Fibroblast of peridontal ligament (primary cell): Measurements from ENCODE around the gene PTGS1.
"Not testable (repeated sequence)": the region's sequence is repeated elsewhere in the genome, so short reads cannot be mapped to it uniquely, and the experiment has no call there.

ENCODE experiments used
- DNase-seq: peaks from one replicate; pipeline ENCODE4 v3.0.0-alpha.2; 2010; ENCODE audit errors: extremely low read depth

PTGS1 gene

DNA sequence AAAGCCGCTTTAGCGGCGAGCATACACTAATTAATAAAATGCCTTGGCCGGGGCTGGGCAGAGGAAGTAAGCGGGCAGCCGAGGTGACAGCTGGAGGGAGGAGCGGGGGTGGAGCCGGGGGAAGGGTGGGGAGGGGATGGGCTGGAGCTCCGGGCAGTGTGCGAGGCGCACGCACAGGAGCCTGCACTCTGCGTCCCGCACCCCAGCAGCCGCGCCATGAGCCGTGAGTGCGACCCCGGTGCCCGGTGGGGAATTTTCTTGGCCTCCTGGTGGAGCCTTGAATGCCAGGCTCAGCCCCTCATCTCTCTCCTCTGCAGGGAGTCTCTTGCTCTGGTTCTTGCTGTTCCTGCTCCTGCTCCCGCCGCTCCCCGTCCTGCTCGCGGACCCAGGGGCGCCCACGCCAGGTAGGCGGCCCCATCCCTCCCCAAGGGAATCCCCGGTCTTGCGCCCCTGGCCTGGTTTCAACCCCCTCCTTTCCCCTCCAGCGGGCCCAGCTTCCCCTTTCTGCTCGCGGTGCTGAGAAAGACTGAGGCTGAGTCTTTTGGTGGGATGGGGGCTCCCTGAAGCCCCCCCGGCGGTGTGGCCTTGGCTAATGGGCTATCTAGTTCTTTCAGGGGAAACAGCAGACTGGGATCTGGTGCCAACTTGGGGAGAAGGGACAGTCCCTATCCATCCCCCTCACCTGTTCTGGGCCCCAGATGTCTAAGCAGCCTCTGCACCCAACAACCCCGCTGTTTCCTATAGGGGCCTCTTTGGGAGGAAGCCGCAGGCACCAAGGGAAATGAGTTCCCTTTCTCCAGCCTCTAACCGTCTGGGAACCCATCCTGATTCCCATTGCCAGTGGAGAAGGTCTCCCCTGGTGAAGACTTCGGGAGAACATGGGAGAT is at the start of gene PTGS1:
TSS of gene PTGS1 (plus strand) at position 156 of the 887 bp plus-strand sequence. CDS start at position 217, 61 bp downstream.
- no peak for DNase-seq

GRCh38 chr9:122322553-122322952 is 48.3 kb upstream of the PTGS1 start:
- no peak for DNase-seq

DNA sequence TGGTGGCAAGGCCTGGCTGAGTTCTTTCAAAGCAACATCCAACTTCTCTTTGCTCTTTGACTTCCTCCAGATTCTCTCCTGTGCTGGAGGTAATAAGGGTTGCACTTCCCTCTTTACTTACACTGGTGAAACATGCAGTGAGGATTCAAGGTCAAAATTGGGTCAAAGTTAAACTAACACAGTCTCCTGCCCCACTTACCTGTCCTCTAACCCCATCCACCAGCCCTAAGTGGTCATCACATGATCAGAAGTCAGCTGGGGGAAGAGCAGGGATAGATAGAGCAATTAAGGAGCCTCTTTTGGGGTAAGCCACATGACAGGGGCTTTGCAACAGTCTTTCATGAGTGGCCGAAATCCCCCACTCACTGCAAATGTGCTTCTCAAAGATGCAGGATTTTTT is 46.2 kb upstream of the PTGS1 start:
- not testable (repeated sequence) for DNase-seq

- DNase-seq = no peak
Observed at GRCh38 chr9:122325124-122325523, 45.7 kb upstream of the PTGS1 start.

DNA sequence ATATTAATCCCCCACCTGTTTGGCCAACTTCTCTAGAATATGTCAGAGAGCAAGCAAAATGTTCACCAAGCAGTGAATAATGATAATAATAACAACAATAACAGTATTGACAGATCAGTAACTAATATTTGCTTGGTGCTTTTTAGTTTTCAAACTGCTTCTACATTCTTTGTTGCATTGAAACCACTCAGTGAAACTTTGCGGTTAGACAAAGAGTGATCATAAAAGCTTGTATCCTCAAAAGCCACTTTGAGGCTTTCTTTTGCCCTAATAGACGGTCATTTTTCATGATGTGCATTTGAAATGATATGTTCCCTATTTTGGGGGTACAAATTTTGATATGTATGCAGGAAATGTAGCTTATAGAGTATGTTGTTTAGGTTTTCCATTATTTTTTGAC is 43.6 kb upstream of the PTGS1 start:
- DNase-seq = no peak

GRCh38 chr9:122329597-122329996 is 41.2 kb upstream of the PTGS1 start:
- no peak for DNase-seq

DNA sequence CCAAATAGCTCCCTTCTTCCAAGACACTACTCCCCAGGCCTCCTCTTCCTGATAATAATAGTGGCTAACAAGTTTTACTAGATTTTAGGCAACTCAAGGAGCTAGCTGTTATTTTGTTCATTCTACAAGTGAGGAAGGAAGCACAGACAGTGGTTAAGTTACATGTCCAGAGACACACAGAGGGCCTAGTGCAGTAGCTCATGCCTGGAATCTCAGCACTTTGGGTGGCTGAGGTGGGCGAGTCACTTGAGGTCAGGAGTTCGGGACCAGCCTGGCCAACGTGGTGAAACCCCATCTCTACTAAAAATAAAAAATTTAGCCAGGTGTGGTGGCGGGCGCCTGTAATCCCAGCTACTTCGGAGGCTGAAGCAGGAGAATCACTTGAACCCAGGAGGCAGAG is 40.4 kb upstream of the PTGS1 start:
- DNase-seq = not testable (repeated sequence)

- no peak for DNase-seq
Observed at GRCh38 chr9:122331523-122331927, 39.3 kb upstream of the PTGS1 start.

DNA sequence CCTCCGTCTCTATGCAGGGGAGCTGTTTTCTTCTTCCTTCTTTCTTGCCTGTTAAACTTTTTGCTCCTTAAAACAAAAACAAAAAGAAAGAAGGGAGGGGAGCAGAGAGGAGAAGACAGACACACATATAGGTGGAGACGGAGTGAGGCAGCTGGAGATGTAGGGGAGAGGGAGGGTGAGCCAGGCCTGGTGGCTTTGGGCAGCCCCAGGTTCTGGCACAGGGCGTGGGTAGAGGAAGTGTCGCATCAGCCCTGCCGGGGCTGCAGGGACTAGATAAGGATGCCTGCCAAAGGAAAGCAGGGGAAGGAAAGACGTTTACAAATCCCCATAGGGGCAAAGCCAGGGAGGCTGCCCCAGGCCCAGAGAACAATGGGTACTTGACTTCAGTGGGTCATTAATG is 38.7 kb upstream of the PTGS1 start:
- no peak for DNase-seq

GRCh38 chr9:122332644-122333043 is 38.2 kb upstream of the PTGS1 start:
- DNase-seq = no peak

GRCh38 chr9:122333169-122333808 is 37.5 kb upstream of the PTGS1 start:
- DNase-seq = no peak

GRCh38 chr9:122334916-122335315 is 35.9 kb upstream of the PTGS1 start:
- DNase-seq = peak; percentile 33

DNA sequence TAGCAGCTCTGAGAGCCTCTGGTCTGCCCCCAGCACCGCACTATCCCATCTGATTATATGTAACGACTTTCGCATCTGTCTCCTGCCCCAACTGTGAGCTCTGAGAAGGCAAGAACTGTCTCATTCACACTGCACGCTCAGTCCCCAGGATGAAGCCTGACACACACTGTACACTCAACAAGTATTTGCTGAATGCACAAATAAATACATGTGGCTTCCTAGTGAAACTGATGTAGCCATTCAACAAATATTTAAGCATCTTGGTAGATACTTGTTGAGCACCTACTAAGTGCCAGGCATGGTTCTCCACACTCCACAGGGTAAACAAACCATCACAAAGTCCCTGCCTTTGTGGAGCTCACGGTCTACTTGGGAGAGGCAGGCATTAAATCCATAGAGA is 34.6 kb upstream of the PTGS1 start:
- DNase-seq = no peak

GRCh38 chr9:122336866-122337555 is 33.8 kb upstream of the PTGS1 start:
- no peak for DNase-seq

DNA sequence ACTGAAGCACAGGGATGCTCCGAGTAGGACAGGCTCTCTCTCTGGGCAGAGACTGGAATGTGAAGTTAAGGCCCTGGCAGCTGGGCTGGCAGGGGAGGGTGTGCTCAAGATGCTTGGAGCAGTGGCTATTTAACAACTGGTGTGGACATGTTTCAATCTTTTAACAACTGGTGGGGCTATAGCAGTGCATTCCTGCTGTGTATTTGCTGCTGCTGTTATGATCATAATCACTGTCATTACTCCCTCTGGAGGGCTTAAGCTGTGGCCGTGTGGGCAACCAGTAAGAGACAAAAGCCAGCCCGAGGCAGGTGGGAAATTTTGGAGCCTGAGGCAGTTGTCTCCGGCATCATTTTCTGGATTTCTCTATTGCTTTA is 33.3 kb upstream of the PTGS1 start:
- DNase-seq = no peak

DNA sequence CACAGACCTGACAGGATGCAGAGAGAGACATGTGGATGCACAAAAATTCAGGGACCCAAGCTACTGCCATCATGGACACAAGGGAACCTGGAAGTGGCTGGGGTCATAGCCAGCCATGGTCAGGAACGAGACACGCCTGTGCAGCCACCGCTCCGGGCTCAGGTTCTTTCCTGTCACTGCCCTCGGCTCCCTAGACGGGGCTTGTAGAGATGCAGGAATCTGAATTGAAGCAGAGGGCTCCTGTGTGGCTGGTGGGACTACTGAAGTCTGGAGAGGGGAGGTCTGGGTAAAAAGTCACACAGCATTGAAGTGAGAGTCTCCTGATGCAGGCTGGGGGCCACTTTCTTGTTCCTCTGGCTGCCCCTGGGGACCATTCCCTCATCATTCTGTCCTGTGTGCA is 32.3 kb upstream of the PTGS1 start:
- no peak for DNase-seq

- no peak for DNase-seq
Observed at GRCh38 chr9:122338994-122339393, 31.8 kb upstream of the PTGS1 start.

GRCh38 chr9:122339579-122339978 is 31.2 kb upstream of the PTGS1 start:
- DNase-seq = no peak

DNA sequence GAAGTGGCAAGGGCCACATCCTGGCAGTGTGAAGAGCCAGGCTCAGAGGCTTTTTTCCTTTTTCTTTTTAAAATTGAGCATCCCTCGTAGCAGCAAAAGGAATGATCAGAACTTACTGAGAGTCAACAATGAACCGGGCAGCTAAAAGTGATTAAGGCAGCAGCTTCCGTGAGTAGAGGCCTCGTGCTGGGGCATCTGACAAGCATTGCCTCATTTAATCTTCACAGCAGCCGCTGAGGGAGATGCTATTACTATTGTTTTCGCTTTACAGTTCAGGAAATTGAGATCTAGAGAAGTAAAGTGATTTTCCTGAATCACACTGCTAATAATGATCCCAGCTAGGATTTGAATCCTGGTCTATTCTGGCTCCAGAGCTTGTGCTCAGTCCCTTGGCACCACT is 30.7 kb upstream of the PTGS1 start:
- no peak for DNase-seq

DNA sequence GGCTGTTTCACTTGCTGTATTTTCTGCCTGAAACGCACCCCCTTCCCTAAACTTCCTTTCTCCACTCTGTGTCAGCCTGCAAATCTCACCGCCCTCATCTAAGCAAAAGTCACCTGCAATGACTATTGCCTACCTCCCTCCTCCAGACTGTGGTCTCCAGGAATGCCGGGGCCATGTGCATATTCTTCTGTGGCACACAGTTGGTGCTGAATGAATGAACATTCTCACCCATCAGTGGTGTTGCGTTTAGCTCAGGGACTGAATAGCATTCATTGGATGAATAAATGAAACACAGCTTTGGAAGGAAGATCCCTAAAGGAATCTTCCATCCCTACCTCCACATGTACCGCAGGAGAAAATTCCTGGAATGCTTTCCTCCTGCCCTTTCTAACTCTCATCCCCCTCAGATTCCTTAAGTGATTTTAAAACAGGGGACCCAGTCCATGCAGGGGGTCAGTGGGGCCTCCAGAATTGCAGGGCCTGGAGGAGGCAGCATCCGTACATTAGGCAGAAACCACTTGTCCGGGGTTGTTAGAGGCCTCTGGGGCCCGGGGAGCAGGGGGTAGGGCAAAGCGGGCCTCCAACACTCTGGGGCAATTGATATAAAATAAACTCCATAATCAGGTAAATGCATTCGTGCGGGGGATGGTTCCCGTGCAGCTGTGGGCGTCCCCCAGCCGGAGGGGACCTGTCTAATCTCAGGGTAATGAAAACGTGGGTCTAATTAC is 28.3 kb upstream of the PTGS1 start:
- DNase-seq = no peak

- no peak for DNase-seq
Observed at GRCh38 chr9:122346478-122347347, 24.1 kb upstream of the PTGS1 start.
